Uterus (tissue), 2 donors: Measurements from ENCODE around the gene PRKCE.

Source experiments
- POLR2A ChIP-seq, 2 donors: fragments of 450-650 bp; IDR thresholded peaks; one replicate each; pipeline ENCODE4 v1.6.1; 2016; ENCODE audit warnings: antibody characterized with exemption in 2 of 2, mild to moderate bottlenecking in 1 of 2, moderate library complexity in 1 of 2
- TF ChIP-seq, protein P1 (sequence below), 4 experiments: fragments of 200-600 bp in 2 of 4; fragments of 450-650 bp in 2 of 4; sonication (generic) in 2 of 4; IDR thresholded peaks; one replicate each; pipeline ENCODE4 v1.5.1; 2016 to 2019; ENCODE audit warnings: antibody characterized with exemption in 4 of 4, mild to moderate bottlenecking in 2 of 4, moderate library complexity in 1 of 4

DNA sequence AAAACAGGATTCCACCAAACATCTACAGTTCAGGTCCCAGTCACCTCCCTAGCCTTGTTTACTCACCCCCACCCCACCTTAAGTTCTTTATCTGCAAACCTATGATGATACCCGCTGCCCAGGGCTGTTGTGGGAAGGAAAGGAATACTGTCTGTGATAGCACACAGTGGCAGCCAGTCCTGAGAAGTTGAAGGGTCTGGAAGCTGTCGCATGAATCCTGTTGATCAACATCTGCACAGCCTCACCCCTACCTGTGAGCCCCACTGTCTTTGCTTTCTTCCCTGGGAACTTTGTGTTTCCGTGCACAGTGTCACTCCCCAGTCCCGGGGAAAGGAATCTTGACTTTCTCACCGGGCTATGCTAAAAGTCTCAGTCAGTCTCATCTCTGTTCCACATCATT, 485.0 kb downstream of the PRKCE start:
- TF ChIP-seq POLR2A (IDR thresholded peaks at IDR 0.05), result no peak
- TF ChIP-seq, protein P1, sequence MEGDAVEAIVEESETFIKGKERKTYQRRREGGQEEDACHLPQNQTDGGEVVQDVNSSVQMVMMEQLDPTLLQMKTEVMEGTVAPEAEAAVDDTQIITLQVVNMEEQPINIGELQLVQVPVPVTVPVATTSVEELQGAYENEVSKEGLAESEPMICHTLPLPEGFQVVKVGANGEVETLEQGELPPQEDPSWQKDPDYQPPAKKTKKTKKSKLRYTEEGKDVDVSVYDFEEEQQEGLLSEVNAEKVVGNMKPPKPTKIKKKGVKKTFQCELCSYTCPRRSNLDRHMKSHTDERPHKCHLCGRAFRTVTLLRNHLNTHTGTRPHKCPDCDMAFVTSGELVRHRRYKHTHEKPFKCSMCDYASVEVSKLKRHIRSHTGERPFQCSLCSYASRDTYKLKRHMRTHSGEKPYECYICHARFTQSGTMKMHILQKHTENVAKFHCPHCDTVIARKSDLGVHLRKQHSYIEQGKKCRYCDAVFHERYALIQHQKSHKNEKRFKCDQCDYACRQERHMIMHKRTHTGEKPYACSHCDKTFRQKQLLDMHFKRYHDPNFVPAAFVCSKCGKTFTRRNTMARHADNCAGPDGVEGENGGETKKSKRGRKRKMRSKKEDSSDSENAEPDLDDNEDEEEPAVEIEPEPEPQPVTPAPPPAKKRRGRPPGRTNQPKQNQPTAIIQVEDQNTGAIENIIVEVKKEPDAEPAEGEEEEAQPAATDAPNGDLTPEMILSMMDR (IDR thresholded peaks at IDR 0.05), result no peak
